Ascending aorta (tissue), 2 donors: ENCODE data around the gene NDST3. TPM values are rescaled to one million over a fixed set of nuclear protein-coding genes. Genes with fewer than 3 reads are reported as not detected.

ENCODE experiments used
- DNase-seq, 2 donors: peaks; one replicate each; pipeline ENCODE4 v3.0.0-alpha.2; 2019; ENCODE audit warnings: low spot score in 2 of 2
- H3K27ac ChIP-seq, 2 donors: fragments of 200-600 bp; sonication (generic); one replicate each; pipeline ENCODE4 v1.5.1; 2016 to 2017; ENCODE audit warnings: mild to moderate bottlenecking in 1 of 2
- H3K27me3 ChIP-seq: fragments of 200-600 bp; sonication (generic); one replicate; pipeline ENCODE4 v1.5.1; 2017
- H3K36me3 ChIP-seq, 2 donors: fragments of 200-600 bp; sonication (generic); one replicate each; pipeline ENCODE4 v1.5.1; 2016
- H3K4me1 ChIP-seq, 2 donors: fragments of 200-600 bp; sonication (generic); one replicate each; pipeline ENCODE4 v1.5.1; 2016 to 2017; ENCODE audit warnings: mild to moderate bottlenecking in 1 of 2
- H3K4me3 ChIP-seq, 2 donors: fragments of 200-600 bp; sonication (generic); one replicate each; pipeline ENCODE4 v1.5.1; 2016 to 2017; ENCODE audit warnings: mild to moderate bottlenecking in 1 of 2
- H3K9me3 ChIP-seq, 2 donors: fragments of 200-600 bp; sonication (generic); one replicate each; pipeline ENCODE4 v1.5.1; 2016
- intact Hi-C: fragments of 100-400 bp; cut with DNase I; formaldehyde crosslinking; loops from one replicate; pipeline ENCODE4 v1.15.1; 2023
- total RNA-seq: library from RNA; depleted of rRNA; stranded (reverse); fragments of >200 nt; gene quantifications from one replicate; pipeline ENCODE4 v1.1.0, GENCODE V29; 2016
- TF ChIP-seq, protein P1 (sequence below), 3 experiments: fragments of 200-600 bp in 2 of 3; fragments of 450-650 bp in 1 of 3; sonication (generic) in 2 of 3; IDR thresholded peaks; one replicate each; pipeline ENCODE4 v1.5.1; 2016 to 2019; ENCODE audit warnings: antibody characterized with exemption in 3 of 3, mild to moderate bottlenecking in 1 of 3, moderate library complexity in 1 of 3

The NDST3 gene
- total RNA-seq, 1 donor from 2014 or later = not detected

DNA sequence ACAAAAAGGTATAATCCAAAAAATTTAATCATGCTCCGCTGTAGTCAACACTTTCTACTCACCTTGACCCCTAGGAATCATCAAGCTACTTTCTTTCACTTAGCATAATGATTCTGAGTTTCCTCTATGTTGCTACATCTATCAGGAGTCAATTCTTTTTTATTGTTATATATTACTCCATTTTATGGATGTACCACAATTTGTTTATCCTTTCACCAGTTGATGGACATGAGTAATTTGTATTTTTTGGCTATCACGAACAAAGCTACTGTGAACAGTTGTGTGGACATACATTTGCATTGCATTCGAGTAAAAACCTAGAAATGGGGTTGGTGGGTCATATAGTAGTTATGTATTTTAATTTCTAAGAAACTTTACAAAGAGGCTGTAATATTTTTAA lies 215.6 kb downstream of the NDST3 start:
- TF ChIP-seq, protein P1, sequence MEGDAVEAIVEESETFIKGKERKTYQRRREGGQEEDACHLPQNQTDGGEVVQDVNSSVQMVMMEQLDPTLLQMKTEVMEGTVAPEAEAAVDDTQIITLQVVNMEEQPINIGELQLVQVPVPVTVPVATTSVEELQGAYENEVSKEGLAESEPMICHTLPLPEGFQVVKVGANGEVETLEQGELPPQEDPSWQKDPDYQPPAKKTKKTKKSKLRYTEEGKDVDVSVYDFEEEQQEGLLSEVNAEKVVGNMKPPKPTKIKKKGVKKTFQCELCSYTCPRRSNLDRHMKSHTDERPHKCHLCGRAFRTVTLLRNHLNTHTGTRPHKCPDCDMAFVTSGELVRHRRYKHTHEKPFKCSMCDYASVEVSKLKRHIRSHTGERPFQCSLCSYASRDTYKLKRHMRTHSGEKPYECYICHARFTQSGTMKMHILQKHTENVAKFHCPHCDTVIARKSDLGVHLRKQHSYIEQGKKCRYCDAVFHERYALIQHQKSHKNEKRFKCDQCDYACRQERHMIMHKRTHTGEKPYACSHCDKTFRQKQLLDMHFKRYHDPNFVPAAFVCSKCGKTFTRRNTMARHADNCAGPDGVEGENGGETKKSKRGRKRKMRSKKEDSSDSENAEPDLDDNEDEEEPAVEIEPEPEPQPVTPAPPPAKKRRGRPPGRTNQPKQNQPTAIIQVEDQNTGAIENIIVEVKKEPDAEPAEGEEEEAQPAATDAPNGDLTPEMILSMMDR (IDR thresholded peaks at IDR 0.05) = no peak
- intact Hi-C loops = no loop called here

DNA sequence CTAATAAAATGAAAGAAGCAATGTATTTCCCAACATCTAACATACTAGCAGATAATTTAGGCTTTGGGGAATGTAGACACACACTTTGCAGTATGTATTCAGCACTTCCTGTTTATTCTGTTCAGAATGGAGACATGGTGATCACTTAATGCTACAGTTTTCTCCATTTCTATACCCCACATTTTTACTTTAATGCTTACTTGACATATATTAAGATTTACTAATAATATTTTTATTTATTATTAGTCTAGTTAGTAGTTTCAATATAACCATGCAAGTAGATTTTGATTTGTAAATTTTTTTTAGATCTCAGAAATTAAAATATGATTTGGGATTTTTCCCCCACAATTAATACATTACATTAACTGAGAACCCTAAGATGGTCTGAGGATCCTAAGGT lies 220.1 kb downstream of the NDST3 start:
- Histone ChIP-seq H3K4me1 (no peaks in the 10 kb centered on the region), H3K9me3 (peaks cover 0 to 5% of the 10 kb centered on the region in 2 donors), H3K4me3 (no peak overlapping the region), H3K27ac (no peak overlapping the region), H3K27me3 (no peaks in the 10 kb centered on the region), H3K36me3 (no peaks in the 10 kb centered on the region)
- no peak for DNase-seq
- TF ChIP-seq, protein P1 (IDR thresholded peaks at IDR 0.05) = no peak
- intact Hi-C loops = no loop called here

More for the DNA sequence above, 215.6 kb downstream of the NDST3 start:
- Histone ChIP-seq H3K4me3 (no peak overlapping the region), H3K9me3 (peaks cover 0 to 5% of the 10 kb centered on the region in 2 donors), H3K27me3 (no peaks in the 10 kb centered on the region), H3K4me1 (no peaks in the 10 kb centered on the region), H3K36me3 (no peaks in the 10 kb centered on the region), H3K27ac (no peak overlapping the region)
- no peak for DNase-seq

DNA sequence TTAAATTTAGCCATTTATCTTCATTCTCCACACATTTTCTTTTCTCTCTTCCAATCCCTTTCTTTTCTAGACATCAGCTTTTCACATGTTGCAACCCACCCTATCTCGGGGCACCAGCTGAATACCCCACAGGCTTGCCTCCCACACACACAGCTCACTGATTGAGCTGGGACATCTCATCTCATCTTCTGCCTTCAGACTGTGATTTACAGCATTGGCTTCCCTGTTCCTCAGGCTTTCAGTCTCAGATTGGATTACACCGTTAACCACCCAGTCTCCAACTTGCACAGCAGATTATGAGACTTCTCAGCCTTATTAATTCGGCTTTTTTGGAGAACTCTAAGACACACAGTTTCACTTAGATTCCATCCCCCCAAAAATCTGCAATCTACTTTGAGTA lies 224.8 kb downstream of the NDST3 start:
- DNase-seq = no peak
- H3K4me1 ChIP-seq = no peaks in the 10 kb centered on the region
- H3K36me3 ChIP-seq = no peaks in the 10 kb centered on the region
- no peaks in the 10 kb centered on the region for H3K27me3 ChIP-seq
- TF ChIP-seq, protein P1 (IDR thresholded peaks at IDR 0.05) = no peak
- H3K9me3 ChIP-seq = no peaks in the 10 kb centered on the region
- no peak overlapping the region for H3K27ac ChIP-seq
- no peak overlapping the region for H3K4me3 ChIP-seq
- intact Hi-C loops = no loop called here

DNA sequence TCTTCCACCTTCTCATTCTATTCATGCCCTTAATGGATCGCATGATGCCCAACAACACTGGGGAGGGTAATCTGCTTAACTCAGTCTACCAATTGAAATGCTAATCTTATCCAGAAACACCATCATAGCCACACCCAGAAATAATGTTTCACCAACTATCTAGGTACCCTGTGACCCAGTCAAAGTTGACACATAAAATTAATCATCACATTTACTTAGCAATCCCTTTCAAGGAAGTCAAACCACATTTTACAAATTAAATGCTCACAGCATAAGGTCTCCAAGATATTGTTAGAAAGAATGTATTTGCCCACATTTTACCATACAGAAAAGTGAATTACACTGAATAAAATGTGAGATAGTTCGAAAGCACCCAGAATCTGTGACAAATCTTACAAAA lies 226.0 kb downstream of the NDST3 start:
- Histone ChIP-seq H3K9me3 (no peaks in the 10 kb centered on the region), H3K4me3 (no peak overlapping the region), H3K4me1 (no peaks in the 10 kb centered on the region), H3K27ac (no peak overlapping the region), H3K27me3 (no peaks in the 10 kb centered on the region), H3K36me3 (no peaks in the 10 kb centered on the region)
- no peak for DNase-seq
- intact Hi-C loops = no loop called here
- TF ChIP-seq, protein P1 (IDR thresholded peaks at IDR 0.05) = no peak

DNA sequence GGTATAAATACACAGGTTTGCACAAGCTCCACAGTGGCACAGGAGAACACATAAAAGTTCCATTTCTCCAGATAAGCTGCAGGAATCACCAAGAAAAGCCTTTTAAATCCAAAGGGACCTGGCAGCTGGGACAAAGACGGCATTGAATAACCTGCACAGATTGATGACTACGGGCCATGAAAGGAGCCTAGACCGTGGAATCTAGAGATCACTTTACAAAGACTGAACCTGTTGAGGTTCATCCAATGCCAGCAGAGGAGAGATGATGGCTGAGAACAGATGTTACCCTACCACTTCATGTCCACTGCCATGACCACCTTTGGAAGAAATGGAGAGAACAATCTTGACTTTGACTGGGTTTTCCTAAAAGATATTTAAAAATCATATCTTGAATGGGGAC lies 229.8 kb downstream of the NDST3 start:
- no peak for DNase-seq
- H3K36me3 ChIP-seq = no peaks in the 10 kb centered on the region
- TF ChIP-seq, protein P1 (IDR thresholded peaks at IDR 0.05) = no peak
- no peaks in the 10 kb centered on the region for H3K4me1 ChIP-seq
- H3K9me3 ChIP-seq = no peaks in the 10 kb centered on the region
- H3K27me3 ChIP-seq = no peaks in the 10 kb centered on the region
- no peak overlapping the region for H3K27ac ChIP-seq
- intact Hi-C loops = no loop called here
- no peak overlapping the region for H3K4me3 ChIP-seq
